Measurements from ENCODE around the gene METAP1D. TPM values are rescaled to one million over a fixed set of nuclear protein-coding genes. Genes with fewer than 3 reads are reported as not detected.
"Not testable (repeated sequence)": the region's sequence is repeated elsewhere in the genome, so short reads cannot be mapped to it uniquely, and the experiment has no call there.

The METAP1D gene
- polyA plus RNA-seq, 2 of the 4 experiments (the other 2 are of a cell fraction), result 7.3 to 13.3 TPM

- no peak for TF ChIP-seq GATA3 (IDR thresholded peaks at IDR 0.05; ENCODE audit: borderline replicate concordance)
Observed at GRCh38 chr2:171972329-171972982, 27.3 kb upstream of the METAP1D start (continued).

GRCh38 chr2:171979103-171979502 lies 20.6 kb upstream of the METAP1D start:
- Histone ChIP-seq H3K4me3 (no peak overlapping the region), H3K27ac (no peak overlapping the region), H3K9me3 (no peaks in the 10 kb centered on the region), H3K4me2 (no peak overlapping the region), H3K4me1 (no peaks in the 10 kb centered on the region)
- POLR2A ChIA-PET, result no interaction called here
- TF ChIP-seq CEBPB (IDR thresholded peaks at IDR 0.05), result no peak
- no peak for TF ChIP-seq ZSCAN20 (CRISPR knock-in tag; IDR thresholded peaks at IDR 0.05)
- no peak for TF ChIP-seq KDM1A (IDR thresholded peaks at IDR 0.05; ENCODE audit: low read depth)
- TF ChIP-seq JUN (IDR thresholded peaks at IDR 0.05), result no peak
- WGBS (ENCODE audit: missing lambda C conversion rate), result 95% methylated on average over 4 of the region's 4 CpGs
- DNase-seq (ENCODE audit: low read depth in 1 of 2, low spot score in 1 of 2) (no peak), ATAC-seq (no peak), FAIRE-seq (no peak)
- CTCF ChIA-PET, result no interaction called here

GRCh38 chr2:171983924-171984323 lies 15.8 kb upstream of the METAP1D start:
- DNase-seq (ENCODE audit: low read depth in 1 of 2, low spot score in 1 of 2); H3K4me1 ChIP-seq; POLR2A ChIA-PET; H3K9me3 ChIP-seq; H3K4me2 ChIP-seq; CTCF ChIA-PET; FAIRE-seq; H3K27ac ChIP-seq; ATAC-seq; H3K4me3 ChIP-seq: not testable (repeated sequence)
- 89% methylated on average over 1 of the region's 1 CpG for WGBS (ENCODE audit: missing lambda C conversion rate)

- 87% methylated on average over 2 of the region's 2 CpGs for WGBS (ENCODE audit: missing lambda C conversion rate)
- Histone ChIP-seq H3K4me1 (no peaks in the 10 kb centered on the region), H3K9me3 (no peaks in the 10 kb centered on the region), H3K4me3 (no peak overlapping the region), H3K4me2 (no peak overlapping the region), H3K27ac (no peak overlapping the region)
- ATAC-seq (no peak), DNase-seq (ENCODE audit: low read depth in 1 of 2, low spot score in 1 of 2) (no peak), FAIRE-seq (no peak)
- no peak for TF ChIP-seq EHMT2 (IDR thresholded peaks at IDR 0.05; ENCODE audit: low read depth)
- TF ChIP-seq EHF (CRISPR knock-in tag; IDR thresholded peaks at IDR 0.05), result no peak
- TF ChIP-seq GATA3 (IDR thresholded peaks at IDR 0.05; ENCODE audit: borderline replicate concordance), result no peak
- TF ChIP-seq CEBPB (IDR thresholded peaks at IDR 0.05), result no peak
- TF ChIP-seq RNF2 (IDR thresholded peaks at IDR 0.05; ENCODE audit: borderline replicate concordance, low read depth), result no peak
- no peak for TF ChIP-seq HES2 (IDR thresholded peaks at IDR 0.05)
- TF ChIP-seq PBX3 (IDR thresholded peaks at IDR 0.05), result no peak
- TF ChIP-seq CTCF (IDR thresholded peaks at IDR 0.05), result no peak
- no peak for TF ChIP-seq TFCP2L1 (CRISPR knock-in tag; IDR thresholded peaks at IDR 0.05)
- TF ChIP-seq ZNF302 (CRISPR knock-in tag; IDR thresholded peaks at IDR 0.05), result no peak
- no peak for TF ChIP-seq HOXA7 (CRISPR knock-in tag; IDR thresholded peaks at IDR 0.05)
- no peak for TF ChIP-seq E2F6 (IDR thresholded peaks at IDR 0.05; ENCODE audit: borderline replicate concordance, low read depth)
- ChIA-PET CTCF (interaction anchor here (0.6 kb wide), 1 partner anchor 797 kb away, joined by 3 read pairs; no protein-coding TSS in a partner anchor), POLR2A (no interaction called here)
Observed at GRCh38 chr2:171985076-171985475, 14.7 kb upstream of the METAP1D start.
